ENCODE data around the gene CAMK4.

The CAMK4 gene

DNA sequence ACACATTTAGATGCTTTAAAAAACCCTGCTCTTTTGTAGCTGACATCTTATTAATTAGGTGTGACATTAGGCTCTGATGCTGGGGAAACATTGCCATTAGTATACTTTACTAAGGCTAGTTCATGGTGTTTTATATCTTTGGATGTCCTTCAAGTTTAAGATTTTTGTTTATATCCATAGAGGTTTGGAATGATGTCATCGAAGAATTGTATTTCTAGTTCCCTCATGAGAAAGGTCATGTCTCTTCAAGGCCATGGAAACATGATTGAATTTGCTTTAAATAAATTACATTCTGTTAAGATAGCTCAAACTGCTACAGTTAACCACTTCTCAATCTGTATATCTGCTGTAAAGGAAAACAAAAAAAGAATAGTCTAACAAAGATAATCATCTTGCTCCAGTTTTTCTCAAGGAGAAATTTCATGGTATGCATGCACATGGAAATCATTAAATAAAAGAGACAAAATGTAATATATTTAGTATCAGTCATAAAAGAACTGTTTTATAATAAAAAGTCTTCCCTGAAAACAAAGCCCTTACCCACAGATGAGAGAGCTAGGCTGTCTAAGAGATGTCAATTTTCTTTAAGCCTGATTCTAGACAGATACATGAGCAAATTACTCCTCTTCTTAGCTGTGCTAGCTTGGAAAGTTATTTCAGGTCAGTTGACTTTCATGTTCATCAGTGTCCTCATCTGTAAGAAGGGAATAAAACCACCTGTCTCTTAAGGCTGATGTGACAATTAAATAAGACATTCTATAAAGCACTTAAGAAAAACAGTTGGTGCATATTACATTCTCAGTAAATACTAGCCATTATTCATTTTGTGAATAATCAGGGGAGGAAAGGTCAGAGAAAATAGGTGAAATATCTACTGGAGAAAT is 313.2 kb downstream of the CAMK4 start:
- Mint-ChIP-seq H3K36me3 (no peaks in the 10 kb centered on the region), H3K27me3 (peaks cover 11% of the 10 kb centered on the region), H3K4me3 (no peak overlapping the region), H3K27ac (no peak overlapping the region), H3K9me3 (no peaks in the 10 kb centered on the region), H3K4me1 (no peaks in the 10 kb centered on the region)
- no peak for ATAC-seq
